Caco-2 (cell line): ENCODE results near the gene ATP8B3. TPM values are rescaled to one million over a fixed set of nuclear protein-coding genes. Genes with fewer than 3 reads are reported as not detected.
A peak's percentile ranks its signal among the peaks of the same experiment; 100 is the strongest.

ENCODE experiments used
- BruUV-seq: library from RNA; stranded (reverse); fragments of 400-500 nt; replicated peaks from 2 replicates; lab custom pipeline; 2021; lab: Mats Ljungman, UMichigan
- CTCF ChIA-PET: fragments of 300-600 bp; sonication (Branson Sonifier 250); formaldehyde crosslinking; loops from one replicate; lab custom pipeline; 2022; ENCODE audit warnings: antibody characterized with exemption; lab: Charles Lee
- POLR2A ChIA-PET: fragments of 300-600 bp; sonication (Branson Sonifier 250); formaldehyde crosslinking; loops from one replicate; lab custom pipeline; 2022; ENCODE audit warnings: antibody characterized with exemption; lab: Charles Lee
- DNase-seq, 2 experiments: peaks; one replicate each; pipeline versions ENCODE4 v3.0.0 to v3.0.0-alpha.2; 2020 to 2022
- H3K27me3 ChIP-seq: replicated peaks from 2 replicates; pipeline ENCODE4 v1.6.0; 2011; ENCODE audit warnings: low read length; ENCODE audit not compliant: control insufficient read depth, insufficient read depth
- H3K36me3 ChIP-seq: 2 replicates; pipeline ENCODE4 v1.5.1; 2011; ENCODE audit warnings: low read length; ENCODE audit not compliant: control insufficient read depth, insufficient read depth
- H3K4me1 ChIP-seq: fragments of 250-450 bp; sonication (Bioruptor Pico); 2 replicates; pipeline ENCODE4 v1.5.1; 2020; ENCODE audit warnings: mild to moderate bottlenecking
- H3K4me3 ChIP-seq: 2 replicates; pipeline ENCODE4 v1.5.1; 2011; ENCODE audit warnings: low read depth, mild to moderate bottlenecking, control low read depth, low read length
- H3K9me3 ChIP-seq: fragments of 250-450 bp; sonication (Bioruptor Pico); 2 replicates; pipeline ENCODE4 v1.5.1; 2020; ENCODE audit warnings: mild to moderate bottlenecking, moderate library complexity
- H3K27ac Mint-ChIP-seq: one replicate; pipeline ENCODE4 v1.8.0; 2022; ENCODE audit warnings: mixed read lengths; ENCODE audit not compliant: unreplicated experiment
- H3K27me3 Mint-ChIP-seq: one replicate; pipeline ENCODE4 v1.8.0; 2022; ENCODE audit warnings: mixed read lengths; ENCODE audit not compliant: insufficient read depth, unreplicated experiment
- H3K36me3 Mint-ChIP-seq: one replicate; pipeline ENCODE4 v1.8.0; 2022; ENCODE audit warnings: mild to moderate bottlenecking, mixed read lengths; ENCODE audit not compliant: insufficient read depth, unreplicated experiment
- H3K4me1 Mint-ChIP-seq: one replicate; pipeline ENCODE4 v1.8.0; 2022; ENCODE audit warnings: low read depth, mixed read lengths; ENCODE audit not compliant: unreplicated experiment
- H3K4me3 Mint-ChIP-seq: one replicate; pipeline ENCODE4 v1.8.0; 2022; ENCODE audit warnings: mild to moderate bottlenecking, moderate library complexity, mixed read lengths; ENCODE audit not compliant: unreplicated experiment
- H3K9me3 Mint-ChIP-seq: one replicate; pipeline ENCODE4 v1.8.0; 2022; ENCODE audit warnings: mixed read lengths; ENCODE audit not compliant: unreplicated experiment
- CTCF ChIP-seq, 2 experiments: fragments of 200-600 bp in 1 of 2; IDR thresholded peaks; 1 replicate in 1 of 2; 2 replicates in 1 of 2; pipeline versions ENCODE4 v1.5.1 to v1.8.0; 2011 to 2022; ENCODE audit warnings: antibody characterized with exemption in 1 of 2, control low read depth in 1 of 2, inconsistent platforms in 1 of 2, low read depth in 1 of 2, low read length in 1 of 2, mild to moderate bottlenecking in 1 of 2, moderate library complexity in 1 of 2; ENCODE audit not compliant: insufficient read depth in 1 of 2, severe bottlenecking in 1 of 2, unreplicated experiment in 1 of 2
- intact Hi-C: fragments of 100-400 bp; cut with micrococcal nuclease; formaldehyde crosslinking; loops from one replicate; pipeline ENCODE4 v1.10.0; 2022; ENCODE audit not compliant: unreplicated experiment
- total RNA-seq: library from RNA; stranded (reverse); gene quantifications from 2 replicates; pipeline ENCODE4 v1.2.3, GENCODE V29; 2022

The ATP8B3 gene
- total RNA-seq, 1 experiment from 2014 or later = 0.45 TPM

GRCh38 chr19:1841209-1841924 is 29.3 kb upstream of the ATP8B3 start:
- intact Hi-C loops = no loop called here
- Mint-ChIP-seq H3K4me1 (no peaks in the 10 kb centered on the region), H3K27me3 (no peaks in the 10 kb centered on the region), H3K4me3 (no peak overlapping the region), H3K27ac (no peak overlapping the region), H3K9me3 (no peaks in the 10 kb centered on the region), H3K36me3 (peaks cover 56% of the 10 kb centered on the region)
- no peak overlapping the region for H3K4me3 ChIP-seq
- H3K9me3 ChIP-seq = no peaks in the 10 kb centered on the region
- no peak for TF ChIP-seq CTCF (IDR thresholded peaks at IDR 0.05; ENCODE audit: insufficient read depth in 1 of 2, low read depth in 1 of 2, low read length in 1 of 2, severe bottlenecking in 1 of 2, unreplicated experiment in 1 of 2)
- CTCF ChIA-PET = interaction anchor here (0.6 kb wide), 4 partner anchors 11 to 736 kb away, joined by 3 to 6 read pairs (median 4); no protein-coding TSS in a partner anchor
- BruUV-seq = no TSS peak
- no peaks in the 10 kb centered on the region for H3K4me1 ChIP-seq
- H3K27me3 ChIP-seq = no peaks in the 10 kb centered on the region
- POLR2A ChIA-PET = no interaction called here
- DNase-seq = no peak
- H3K36me3 ChIP-seq = no peaks in the 10 kb centered on the region

- Mint-ChIP-seq H3K4me3 (no peak overlapping the region), H3K27me3 (no peaks in the 10 kb centered on the region), H3K27ac (no peak overlapping the region), H3K9me3 (no peaks in the 10 kb centered on the region), H3K4me1 (no peaks in the 10 kb centered on the region), H3K36me3 (peaks cover 54% of the 10 kb centered on the region)
- ChIA-PET CTCF (interaction anchor here (0.6 to 1.1 kb wide), 2 partner anchors 24 to 252 kb away, joined by 3 to 6 read pairs; no protein-coding TSS in a partner anchor), POLR2A (no interaction called here)
- Histone ChIP-seq H3K36me3 (no peaks in the 10 kb centered on the region), H3K9me3 (no peaks in the 10 kb centered on the region), H3K4me3 (no peak overlapping the region), H3K4me1 (no peaks in the 10 kb centered on the region), H3K27me3 (no peaks in the 10 kb centered on the region)
- no TSS peak for BruUV-seq
- intact Hi-C loops = no loop called here
- TF ChIP-seq CTCF (IDR thresholded peaks at IDR 0.05; ENCODE audit: insufficient read depth in 1 of 2, low read depth in 1 of 2, low read length in 1 of 2, severe bottlenecking in 1 of 2, unreplicated experiment in 1 of 2) = no peak
- DNase-seq = no peak
Observed at GRCh38 chr19:1840541-1841115, 28.6 kb upstream of the ATP8B3 start.

- no peaks in the 10 kb centered on the region for H3K4me1 Mint-ChIP-seq
- H3K27ac Mint-ChIP-seq = peak overlapping the region; percentile 48
- ChIA-PET POLR2A (no interaction called here), CTCF (interaction anchor here (1.1 to 2.7 kb wide), 2 partner anchors 14 to 25 kb away, joined by 3 to 14 read pairs; no protein-coding TSS in a partner anchor)
- Histone ChIP-seq H3K4me1 (no peaks in the 10 kb centered on the region), H3K27me3 (no peaks in the 10 kb centered on the region), H3K36me3 (no peaks in the 10 kb centered on the region), H3K9me3 (no peaks in the 10 kb centered on the region), H3K4me3 (no peak overlapping the region)
- H3K36me3 Mint-ChIP-seq = peaks cover 48% of the 10 kb centered on the region
- intact Hi-C loops = no loop called here
- no peak for TF ChIP-seq CTCF (IDR thresholded peaks at IDR 0.05; ENCODE audit: insufficient read depth in 1 of 2, low read depth in 1 of 2, low read length in 1 of 2, severe bottlenecking in 1 of 2, unreplicated experiment in 1 of 2)
- DNase-seq = no peak
- BruUV-seq = no TSS peak
- H3K27me3 Mint-ChIP-seq = no peaks in the 10 kb centered on the region
- H3K9me3 Mint-ChIP-seq = no peaks in the 10 kb centered on the region
- H3K4me3 Mint-ChIP-seq = no peak overlapping the region
Observed at GRCh38 chr19:1839658-1840540, 27.8 kb upstream of the ATP8B3 start.
